Adrenal gland (tissue), 5 donors: ENCODE measurements around the gene PEPD.

ENCODE experiments used
- CTCF ChIP-seq, 6 experiments: fragments of 450-650 bp in 4 of 6; fragments of 200-600 bp in 2 of 6; sonication (generic) in 1 of 6; IDR thresholded peaks; 1 replicate in 5 of 6; 2 replicates in 1 of 6; pipeline versions ENCODE4 v1.5.1 to v1.8.0; 2016 to 2021; ENCODE audit warnings: antibody characterized with exemption in 6 of 6, mild to moderate bottlenecking in 2 of 6, moderate library complexity in 1 of 6
- POLR2A ChIP-seq, 2 donors: fragments of 450-650 bp; IDR thresholded peaks; one replicate each; pipeline ENCODE4 v1.6.1; 2017; ENCODE audit warnings: antibody characterized with exemption in 2 of 2, mild to moderate bottlenecking in 2 of 2, moderate library complexity in 1 of 2
- donor health status: DM: no; HTN: no; CAD: no.

DNA sequence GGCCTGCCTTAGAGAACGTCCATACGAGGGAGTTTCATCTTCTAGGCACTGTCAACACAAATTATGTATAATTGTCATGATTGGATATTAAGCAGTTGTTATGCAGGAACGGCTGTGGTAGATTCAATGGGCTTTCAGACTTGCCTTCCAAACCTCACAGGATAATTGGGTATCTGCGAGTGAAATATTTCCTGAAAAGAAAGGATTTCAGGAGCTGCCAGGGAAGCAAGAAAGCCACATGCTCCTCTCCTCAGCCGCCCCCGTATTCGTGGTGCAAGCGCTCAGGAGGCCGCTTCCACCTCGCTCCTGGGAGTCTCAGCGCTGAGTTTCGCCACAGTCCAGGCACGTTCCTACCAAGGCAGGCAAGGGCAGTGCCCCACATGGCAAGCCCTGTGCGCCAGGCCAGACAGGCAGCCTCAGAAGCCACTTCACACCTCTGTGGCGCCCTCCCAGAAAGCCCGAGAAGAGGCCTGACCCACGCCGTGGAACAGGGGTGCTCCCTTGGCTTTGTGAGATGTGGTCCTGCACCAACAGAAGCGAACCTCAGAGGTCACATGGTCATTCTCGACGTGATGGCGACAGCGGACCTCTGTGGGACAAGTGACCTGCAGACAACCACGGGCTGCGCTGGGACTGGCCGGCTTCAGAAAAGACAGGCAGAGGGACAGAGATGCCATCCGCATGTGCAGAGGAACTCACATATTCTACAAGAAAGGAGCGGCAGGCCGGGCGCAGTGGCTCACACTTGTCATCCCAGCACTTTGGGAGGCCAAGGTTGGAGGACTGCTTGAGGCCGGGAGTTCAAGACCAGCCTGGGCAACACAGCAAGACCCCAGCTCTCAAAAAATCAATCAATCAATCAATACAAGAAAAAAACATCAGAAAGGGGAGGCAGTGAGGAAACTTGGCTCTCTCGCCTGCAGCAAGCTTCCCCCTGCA lies 106.7 kb downstream of the PEPD start:
- TF ChIP-seq CTCF (IDR thresholded peaks at IDR 0.05) (no peak), POLR2A (IDR thresholded peaks at IDR 0.05) (no peak)
